Epidermal melanocyte (primary cell): Measurements from ENCODE around the gene AMER2.
"Not testable (repeated sequence)": the region's sequence is repeated elsewhere in the genome, so short reads cannot be mapped to it uniquely, and the experiment has no call there.

ENCODE experiments used
- DNase-seq: peaks from one replicate; pipeline ENCODE4 v3.0.0; 2011; ENCODE audit warnings: low spot score; ENCODE audit not compliant: insufficient read length

AMER2 gene

DNA sequence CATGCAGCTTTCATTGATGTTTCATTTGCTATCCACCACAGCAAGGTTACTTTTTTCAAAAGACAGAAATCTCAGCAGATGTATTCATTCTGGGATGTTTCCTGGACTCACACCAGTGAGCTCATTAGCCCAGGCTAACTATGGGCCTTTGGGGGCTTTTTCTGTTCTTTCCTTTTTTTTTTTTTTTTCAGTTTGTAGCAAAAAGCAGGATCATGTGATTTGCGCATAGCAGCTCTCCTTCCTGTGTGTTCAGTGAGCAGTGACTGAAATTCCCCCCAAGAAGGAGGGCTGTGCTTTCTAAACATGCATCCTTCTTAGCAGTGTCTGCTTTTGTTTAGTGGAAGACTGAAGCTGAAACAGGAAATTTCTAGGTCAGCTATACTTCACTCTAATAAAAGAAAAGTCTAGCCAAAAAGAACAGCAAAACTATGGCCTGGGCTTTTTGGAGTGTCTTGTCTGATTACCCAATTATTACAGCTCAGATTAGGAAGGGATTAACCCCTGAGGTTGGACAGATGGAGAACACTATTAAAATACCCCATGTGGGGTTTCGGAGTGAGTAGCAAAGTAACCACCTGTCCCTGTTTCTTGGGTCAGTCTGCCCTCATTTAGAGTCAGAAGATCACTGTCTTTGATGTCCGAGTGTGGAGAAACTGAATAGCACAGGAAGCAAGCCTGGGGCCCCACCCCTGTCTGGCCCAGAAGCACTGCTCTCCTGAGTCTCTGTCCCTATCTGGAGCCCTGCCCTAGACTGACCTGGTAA is 8.9 kb upstream of the AMER2 start:
- DNase-seq = no peak

DNA sequence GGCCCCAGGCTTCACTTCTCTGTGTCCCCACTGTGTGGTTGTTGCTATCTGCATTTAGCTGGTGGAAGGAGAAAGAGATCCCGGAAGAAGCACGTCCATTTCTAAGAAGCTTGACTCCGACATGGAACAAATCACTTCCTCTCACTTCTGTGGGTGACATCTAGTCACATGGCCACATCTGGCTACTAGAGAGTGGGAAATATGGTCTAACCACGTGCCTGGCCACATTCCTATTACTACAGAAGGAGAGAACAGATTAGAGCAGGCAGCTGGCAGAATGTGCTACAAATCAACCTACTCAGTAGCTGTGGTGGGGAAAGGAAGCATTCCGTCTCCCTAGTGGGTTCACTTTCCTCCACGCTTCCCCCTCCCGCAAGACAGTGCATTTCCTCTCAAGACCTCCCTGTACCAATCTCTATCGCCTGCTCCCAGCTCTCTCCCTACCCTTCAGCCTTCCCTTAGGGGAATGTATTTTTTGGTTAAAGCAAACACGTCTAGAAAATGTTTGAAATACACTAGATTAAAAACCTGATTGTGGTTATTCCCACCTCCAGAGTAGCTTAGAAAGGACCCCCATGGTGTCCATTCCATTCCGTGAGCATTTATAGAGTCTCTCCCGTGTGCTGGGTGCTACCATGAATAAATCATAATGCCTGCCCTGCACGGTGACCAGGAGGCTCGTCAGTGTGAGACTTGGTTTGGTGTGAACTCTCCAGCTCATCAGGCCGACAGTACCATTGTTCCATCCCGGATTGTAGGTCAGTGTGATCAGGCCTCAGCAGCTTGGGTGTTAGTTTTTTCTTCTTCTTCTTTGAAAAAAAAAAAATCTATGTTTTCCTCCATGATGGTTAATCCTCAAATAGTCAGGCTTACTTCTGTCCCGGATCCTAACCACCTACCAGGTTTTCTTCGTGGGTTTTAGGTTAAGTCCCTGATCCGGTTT is 8.0 kb upstream of the AMER2 start:
- no peak for DNase-seq

DNA sequence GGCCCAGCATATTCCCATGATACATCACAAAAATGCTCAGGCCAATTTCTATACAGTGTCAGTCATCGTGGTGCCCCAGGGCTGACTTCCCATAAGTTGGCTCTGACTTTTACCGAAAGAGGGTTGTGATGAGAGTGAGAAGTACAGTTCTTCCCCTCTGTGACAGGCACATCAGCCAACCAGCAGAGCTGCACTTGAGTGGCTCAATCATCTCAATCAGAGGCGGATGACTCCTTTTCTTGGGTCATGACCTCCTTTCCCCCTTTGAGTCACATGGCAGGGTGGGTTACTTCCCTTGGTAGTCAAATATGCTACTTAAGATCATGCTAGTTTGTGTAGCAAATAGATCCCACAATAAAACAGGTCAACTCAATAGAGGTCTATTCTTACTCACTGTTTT is 6.9 kb upstream of the AMER2 start:
- DNase-seq = no peak

DNA sequence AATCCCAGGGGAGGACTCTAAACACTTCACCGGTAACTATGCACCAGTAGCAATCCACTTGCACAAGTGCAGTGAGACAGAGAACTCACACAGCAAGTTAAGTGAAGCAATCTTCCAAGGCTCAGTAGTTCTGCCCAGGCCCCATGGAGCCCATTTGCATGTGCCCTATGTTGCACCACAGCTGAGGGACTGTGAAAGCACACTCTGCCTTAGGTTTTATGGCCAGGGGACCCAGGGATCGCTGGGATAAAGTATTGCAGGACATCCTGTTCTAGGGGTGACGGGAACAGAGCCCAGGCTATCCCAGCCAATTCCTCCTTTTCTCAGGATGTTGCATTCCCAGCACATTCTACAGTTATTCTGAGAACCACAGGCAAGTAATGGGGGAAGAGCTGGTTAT is 6.0 kb upstream of the AMER2 start:
- DNase-seq = no peak

DNA sequence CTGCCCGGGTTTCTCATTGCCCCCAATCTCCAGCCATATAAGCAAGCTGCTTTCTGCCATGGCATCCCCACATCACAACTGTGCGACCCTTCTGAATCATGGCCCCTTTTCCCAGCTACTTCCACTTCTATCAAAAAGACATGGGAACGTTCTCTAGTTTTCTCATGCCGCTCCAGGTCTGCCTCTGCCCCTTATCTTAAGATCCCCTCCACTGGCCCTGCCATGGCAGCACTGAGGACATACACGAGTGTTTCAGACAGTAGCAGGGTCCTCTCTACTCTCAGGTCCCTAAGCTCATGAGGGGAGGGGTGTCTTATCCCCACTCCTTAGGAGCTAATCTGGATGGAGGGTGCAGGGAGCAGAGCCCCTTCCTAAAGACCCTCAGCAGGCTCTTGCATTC is 5.5 kb upstream of the AMER2 start:
- no peak for DNase-seq

DNA sequence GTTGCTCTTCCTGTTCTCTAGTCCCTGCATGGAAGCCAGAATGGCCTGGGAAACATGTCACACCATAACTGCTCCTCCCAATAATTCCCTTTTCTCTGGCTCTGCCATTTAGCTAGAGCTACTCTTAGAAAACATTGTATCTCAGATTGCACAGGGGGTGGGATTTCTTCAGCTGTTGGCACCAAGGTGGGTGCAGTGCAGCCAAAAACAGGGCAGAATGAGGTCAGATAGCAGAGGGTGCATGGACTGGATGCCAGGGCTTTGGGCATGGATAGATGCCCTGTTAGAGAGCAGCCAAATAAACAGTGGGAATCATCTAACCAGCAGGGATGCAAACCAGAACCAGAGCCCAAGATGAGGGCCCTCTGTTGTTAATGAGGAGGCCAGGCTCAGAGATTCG is 4.9 kb upstream of the AMER2 start:
- no peak for DNase-seq

DNA sequence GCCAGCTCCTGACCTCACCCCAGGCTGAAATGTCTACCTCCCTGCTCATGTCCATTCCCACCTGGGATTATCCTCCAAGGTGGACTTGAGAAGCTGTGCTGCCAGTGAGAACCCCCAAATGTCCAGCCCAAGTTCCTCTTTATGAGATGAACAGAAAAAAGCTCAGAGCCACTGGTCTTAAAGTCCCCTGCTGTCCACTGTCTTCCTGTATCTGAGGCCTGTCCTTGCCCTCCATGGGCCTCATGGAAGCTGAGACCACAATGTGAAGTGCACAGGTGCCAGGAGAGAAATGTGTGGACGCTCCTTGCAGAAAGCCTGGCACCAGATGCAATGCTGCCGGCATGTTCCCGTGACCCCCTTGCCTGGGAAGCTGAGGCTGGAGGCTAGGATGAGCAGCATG is 3.3 kb upstream of the AMER2 start:
- DNase-seq = no peak

DNA sequence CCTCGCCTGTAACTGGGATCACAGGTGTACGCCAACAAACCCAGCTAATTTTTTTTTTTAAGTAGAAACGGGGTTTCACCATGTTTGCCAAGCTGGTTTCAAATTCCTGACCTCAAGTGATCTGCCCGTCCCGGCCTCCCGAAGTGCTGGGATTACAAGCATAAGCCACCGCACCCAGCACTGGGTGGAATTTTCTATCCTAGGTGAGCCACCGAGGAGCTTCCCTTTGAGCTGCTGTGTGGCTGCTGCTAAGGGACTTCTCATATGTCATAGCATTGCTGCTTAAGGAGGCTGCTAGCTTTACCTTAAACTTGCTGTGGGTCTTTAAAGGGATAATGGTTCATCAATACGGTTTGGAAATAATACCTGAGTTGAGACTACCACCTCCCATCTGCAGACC is 2.9 kb upstream of the AMER2 start:
- no peak for DNase-seq

DNA sequence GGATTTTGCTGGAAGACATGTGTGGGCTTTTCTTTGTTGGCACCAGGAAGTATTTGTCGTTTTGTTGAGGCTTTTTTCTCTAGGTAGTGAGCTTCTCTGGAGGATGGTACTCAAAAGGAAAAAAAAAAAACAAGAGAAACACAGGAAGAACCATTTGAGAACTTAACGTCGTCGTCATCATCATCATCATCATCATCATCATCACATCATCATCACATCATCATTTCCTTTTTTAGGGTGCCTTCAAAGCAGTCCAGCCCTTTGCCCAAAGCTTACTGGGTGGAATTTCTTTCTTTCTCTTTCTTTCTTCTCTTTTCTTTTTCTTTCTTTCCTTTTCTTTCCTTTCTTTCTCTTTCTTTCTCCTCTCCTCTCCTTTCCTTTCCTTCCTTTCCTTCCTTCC is 2.2 kb upstream of the AMER2 start:
- DNase-seq = no peak

DNA sequence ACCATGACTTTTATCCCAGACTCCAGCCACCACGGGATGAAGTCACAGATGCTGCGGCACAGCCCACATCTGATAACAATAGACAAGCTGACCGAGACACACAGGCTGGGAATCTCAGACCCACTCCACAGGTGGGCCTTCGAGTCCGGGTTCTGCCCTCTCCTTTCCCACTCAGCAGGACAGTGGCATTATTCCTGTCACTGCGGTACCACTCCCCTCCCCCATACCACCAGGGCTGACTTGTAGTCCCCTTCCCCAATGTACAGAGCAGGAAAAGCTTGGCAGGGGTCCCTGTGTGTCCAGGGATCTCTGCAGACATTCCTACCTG is 179 bp upstream of the AMER2 start:
- DNase-seq = no peak

DNA sequence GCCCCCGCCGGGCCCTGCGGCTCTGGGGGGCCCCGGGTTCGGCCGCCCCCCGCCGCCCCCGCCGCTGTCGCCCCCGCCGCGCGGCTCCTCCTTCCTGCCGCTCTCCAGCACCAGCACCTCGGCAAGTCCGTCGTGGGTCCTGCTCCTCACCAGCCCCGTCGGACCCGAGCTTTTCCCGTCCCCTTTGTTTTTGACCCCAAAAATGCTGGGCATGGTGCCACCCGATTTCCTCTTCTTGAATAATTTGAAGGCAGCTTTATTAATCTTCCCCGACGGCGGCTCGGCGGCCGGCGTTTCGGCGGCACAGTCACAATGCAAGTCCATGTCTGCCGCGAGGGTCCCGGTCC is 945 bp downstream of the AMER2 start:
- DNase-seq = no peak

DNA sequence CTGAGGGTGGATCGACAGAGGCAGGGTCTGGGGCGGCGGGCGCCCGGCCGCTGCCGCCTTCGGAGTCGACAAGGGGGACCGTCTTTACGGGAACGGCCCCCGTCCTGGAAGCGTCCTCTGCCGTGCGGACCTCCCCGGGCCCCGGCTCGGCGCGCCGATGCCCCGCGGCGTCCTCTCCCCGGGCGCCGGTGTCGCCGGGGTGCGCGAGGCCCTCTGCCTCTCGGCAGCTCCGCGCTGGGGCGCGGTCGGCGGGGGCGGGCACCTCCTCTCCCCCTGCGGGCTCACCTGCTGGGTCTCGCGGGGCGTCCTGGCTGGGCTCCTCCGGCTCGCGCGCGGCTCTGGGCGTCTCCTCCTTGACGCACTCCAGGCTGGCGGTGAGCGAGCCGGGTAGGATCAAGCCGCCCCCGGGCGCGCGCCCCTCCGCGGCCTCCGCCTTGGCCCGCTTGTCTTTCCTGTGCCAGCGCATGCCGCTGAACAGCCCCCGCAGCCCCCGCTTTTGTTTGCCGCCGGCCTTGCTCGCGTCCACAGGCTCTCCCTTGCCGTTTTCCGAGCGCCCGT is 1.5 kb downstream of the AMER2 start:
- no peak for DNase-seq

DNA sequence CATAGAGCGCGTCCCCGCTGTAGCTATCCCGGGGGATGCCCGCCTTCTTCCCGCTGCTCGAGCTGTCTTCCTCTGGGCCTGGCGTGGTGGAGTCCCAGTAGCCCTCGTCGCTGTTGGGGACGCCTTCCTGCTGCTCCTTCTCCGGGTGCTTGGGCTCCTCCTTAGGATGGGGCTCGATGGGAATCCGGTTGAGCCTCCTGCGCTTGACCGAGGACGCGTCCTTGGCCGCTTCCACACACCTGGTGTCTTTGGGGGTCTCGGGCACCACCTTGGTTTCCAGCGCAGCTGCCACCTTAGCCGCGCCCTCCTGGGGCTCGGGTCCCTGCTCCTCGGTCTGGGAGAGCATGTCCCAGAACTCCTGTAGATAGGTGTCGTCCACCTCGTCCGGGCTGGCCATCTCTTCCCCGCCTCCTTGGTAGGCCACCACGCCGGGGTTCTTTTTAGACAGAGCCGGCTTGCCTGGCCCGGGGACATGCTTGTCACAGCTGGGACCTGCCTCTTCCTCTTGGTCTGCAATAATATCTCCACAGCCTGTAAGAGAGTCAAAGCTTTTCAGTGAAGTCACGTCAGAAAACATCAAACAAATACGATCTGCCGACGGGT is 2.0 kb downstream of the AMER2 start:
- no peak for DNase-seq

DNA sequence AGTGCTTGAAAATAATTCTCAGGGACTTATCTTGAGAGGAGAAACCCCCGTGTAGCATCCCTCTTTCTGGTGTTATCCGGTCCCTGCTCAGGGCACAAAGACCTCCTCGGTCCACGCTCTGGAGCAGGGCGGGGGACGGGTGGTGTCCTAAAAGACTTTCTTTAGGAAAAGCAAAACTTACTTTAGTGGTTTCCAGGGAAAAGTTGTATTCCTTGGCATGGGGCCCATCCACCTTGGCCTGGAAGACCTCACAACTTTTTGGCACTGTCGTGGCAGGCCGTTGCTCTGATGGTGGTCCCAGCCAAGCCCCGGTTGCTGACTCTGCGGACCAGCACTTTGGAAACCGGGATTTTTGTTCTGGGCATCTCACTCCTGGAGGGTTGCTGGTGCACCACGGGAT is 2.7 kb downstream of the AMER2 start:
- DNase-seq = no peak

DNA sequence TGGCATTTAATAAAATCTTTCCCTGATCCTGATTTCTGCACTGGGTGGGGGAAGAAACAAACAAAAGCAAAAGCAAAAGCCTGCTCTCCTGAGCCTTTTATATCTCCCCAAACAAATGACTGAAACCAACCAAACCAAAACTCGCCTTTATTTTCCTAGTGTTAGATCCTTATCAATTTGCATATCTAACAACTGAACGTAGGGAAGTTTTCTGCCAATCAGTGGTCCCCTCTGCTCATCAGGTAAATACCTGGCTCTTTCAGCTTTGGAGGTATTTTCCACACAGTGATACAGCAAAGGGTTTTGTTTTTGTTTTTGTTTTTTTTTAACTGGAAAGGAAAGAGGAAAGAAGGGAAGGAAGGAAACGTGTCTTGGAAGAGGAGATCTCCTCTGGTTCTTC is 3.3 kb downstream of the AMER2 start:
- DNase-seq = no peak

DNA sequence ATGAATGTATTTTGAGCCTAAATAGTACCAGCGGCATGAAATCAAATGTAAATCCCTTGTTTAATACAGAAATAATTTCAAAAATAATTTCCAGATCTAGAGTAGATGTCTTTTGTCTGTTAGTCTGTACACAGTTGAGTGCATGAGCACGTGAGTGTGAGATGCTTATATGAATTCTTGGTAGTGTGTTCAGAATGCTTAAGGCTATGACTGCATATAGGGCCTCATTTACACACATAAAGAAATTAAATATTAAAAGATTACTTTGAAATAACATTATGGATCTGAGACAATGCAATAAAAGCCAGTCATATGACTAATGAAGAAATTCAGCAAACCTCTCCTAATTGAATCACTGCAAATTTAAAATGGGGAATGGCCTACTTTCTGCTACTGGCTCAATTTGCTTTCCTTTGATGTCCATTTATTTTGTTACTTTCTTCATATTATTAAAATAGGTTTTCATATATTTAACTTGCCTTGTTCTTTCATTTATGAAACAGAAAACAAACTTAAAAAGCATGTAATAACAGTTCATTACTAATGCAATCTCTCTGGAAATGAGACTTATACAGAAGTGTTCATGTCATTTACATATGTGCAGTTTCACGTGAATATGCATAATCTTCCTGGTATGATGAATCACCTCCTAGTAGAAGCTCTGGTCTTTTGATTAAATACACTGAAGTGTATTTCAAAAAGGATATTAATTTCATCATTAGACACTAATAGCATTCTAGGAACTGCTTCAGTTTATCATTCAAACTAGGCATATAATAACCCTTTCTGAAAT is 4.5 kb downstream of the AMER2 start:
- DNase-seq = no peak

DNA sequence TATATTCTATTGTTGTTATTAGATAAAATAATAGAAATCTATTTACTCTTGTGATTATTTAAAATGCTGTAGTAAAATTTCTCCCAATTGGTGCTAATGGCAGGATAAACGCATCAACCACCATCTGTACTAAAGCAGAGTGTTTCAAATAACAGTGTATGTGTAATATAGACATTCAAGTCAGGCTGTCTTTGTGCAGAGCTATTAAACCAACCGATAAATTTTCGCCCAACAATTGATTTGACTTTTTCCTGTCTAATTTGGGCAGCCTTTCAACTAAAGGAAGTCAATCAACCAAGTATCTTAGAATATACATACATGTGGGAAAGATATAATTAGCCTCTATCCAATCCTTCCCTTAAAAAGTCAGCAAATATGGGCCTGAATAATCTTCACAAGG is 5.8 kb downstream of the AMER2 start:
- no peak for DNase-seq

DNA sequence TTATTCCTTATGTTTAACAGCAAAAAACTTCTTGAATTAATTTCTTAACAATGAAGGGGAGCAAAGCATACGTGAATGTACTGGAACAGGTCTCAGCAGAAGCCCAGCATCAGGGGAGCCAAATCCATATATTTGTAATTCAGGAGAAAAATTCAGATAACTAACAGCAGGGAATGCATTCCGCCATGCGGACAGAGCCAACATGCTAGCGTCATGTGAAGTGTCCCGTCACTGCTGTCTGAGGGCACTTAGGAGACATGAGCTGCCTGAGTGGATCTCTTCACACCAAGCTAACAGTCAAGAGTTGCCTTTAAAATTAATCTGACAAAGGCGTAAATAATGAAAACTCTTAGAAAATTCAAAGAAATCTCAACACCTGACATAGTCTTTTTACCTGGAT is 6.4 kb downstream of the AMER2 start:
- no peak for DNase-seq

DNA sequence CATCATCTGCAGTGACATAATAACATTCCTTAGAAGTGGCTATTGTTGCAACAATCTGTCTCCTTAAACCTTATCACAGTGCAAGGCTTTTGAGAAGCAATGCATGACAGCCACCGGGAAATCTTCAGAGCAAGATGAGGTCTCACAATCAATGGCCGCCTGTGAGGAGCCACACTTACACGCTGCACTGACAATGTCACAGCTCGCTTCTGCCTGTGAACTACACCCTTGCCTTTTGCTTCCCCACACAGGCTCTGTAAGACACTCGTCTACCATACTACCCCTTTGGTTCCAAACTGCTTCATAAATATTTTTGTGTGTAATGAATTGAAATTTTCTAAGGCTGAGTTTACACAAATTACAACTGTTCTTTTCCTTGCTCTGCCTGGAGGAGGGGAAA is 6.9 kb downstream of the AMER2 start:
- DNase-seq = not testable (repeated sequence)

DNA sequence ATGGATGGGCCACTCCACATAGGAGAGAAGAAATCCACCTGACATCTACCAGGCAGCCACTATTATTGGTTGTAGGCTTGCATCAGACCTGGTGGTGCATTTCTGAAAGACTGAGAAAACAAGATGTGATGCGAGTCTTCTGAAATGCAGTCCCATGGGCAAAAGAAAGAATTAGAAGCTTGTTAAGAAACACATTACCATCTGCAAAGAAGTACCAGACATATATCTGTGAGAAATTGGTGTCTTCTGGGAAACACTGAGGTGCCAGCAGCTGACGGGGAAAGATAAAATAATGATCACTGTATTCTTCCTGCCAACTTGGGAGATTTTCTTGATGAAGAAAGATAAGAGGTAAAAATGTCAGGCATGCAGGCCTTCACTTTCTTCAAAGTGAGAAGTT is 14.4 kb downstream of the AMER2 start:
- no peak for DNase-seq

DNA sequence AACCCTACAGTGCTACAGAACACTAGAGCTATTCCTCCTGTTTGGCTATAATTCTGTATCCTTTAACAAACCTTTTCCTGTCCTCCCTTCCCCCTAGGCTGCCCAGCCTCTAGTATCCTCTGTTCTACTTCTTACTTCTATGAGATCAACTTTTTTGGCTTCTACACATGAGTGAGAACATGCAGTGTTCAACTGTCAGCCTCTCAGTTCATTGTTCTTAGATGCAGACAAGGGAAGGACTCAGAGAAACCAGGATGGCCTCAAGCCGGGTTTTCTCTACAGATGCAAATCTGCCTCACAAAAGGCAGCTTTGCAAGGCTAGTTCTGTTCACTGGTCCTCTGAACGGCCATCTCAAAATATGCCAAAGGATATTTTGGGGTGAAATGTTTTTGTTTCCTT is 18.4 kb downstream of the AMER2 start:
- peak; percentile 42 for DNase-seq
